Tibial nerve (tissue), 4 donors: Measurements from ENCODE around the gene SART3. TPM values are rescaled to one million over a fixed set of nuclear protein-coding genes. Genes with fewer than 3 reads are reported as not detected.

Source experiments
- DNase-seq, 2 donors: peaks; one replicate each; pipeline ENCODE4 v3.0.0-alpha.2; 2019; ENCODE audit warnings: low spot score in 2 of 2
- H3K27ac ChIP-seq, 4 donors: fragments of 200-600 bp; sonication (generic) in 3 of 4; one replicate each; pipeline ENCODE4 v1.5.1; 2017 to 2019; ENCODE audit warnings: mild to moderate bottlenecking in 1 of 4
- H3K27me3 ChIP-seq, 2 donors: fragments of 200-600 bp; sonication (generic) in 1 of 2; one replicate each; pipeline versions ENCODE4 v1.5.1 to v1.6.0; 2017 to 2019
- H3K36me3 ChIP-seq, 3 donors: fragments of 200-600 bp; sonication (generic); one replicate each; pipeline ENCODE4 v1.5.1; 2018 to 2019
- H3K4me1 ChIP-seq, 4 donors: fragments of 200-600 bp; sonication (generic) in 3 of 4; one replicate each; pipeline ENCODE4 v1.5.1; 2017 to 2019
- H3K4me3 ChIP-seq, 4 donors: fragments of 200-600 bp; sonication (generic) in 3 of 4; one replicate each; pipeline ENCODE4 v1.5.1; 2017 to 2019; ENCODE audit warnings: mild to moderate bottlenecking in 1 of 4, moderate library complexity in 1 of 4
- H3K9me3 ChIP-seq, 4 donors: fragments of 200-600 bp; sonication (generic) in 3 of 4; one replicate each; pipeline ENCODE4 v1.5.1; 2017 to 2019
- CTCF ChIP-seq, 5 experiments: fragments of 200-600 bp in 3 of 5; fragments of 450-650 bp in 2 of 5; sonication (generic) in 3 of 5; IDR thresholded peaks; one replicate each; pipeline ENCODE4 v1.5.1; 2016 to 2019; ENCODE audit warnings: antibody characterized with exemption in 5 of 5, mild to moderate bottlenecking in 3 of 5, moderate library complexity in 2 of 5
- EP300 ChIP-seq, 2 donors: sonication (generic); formaldehyde crosslinking; IDR thresholded peaks; one replicate each; pipeline ENCODE4 v1.6.1; 2017; ENCODE audit warnings: antibody characterized with exemption in 2 of 2, mild to moderate bottlenecking in 1 of 2
- POLR2A ChIP-seq, 2 donors: fragments of 450-650 bp; IDR thresholded peaks; one replicate each; pipeline ENCODE4 v1.6.1; 2017; ENCODE audit warnings: antibody characterized with exemption in 2 of 2, mild to moderate bottlenecking in 2 of 2, moderate library complexity in 2 of 2
- WGBS, 2 donors: methylation state at CpG; one replicate each; pipeline ENCODE4 v1.1.5; 2018; 5-methylcytosine and 5-hydroxymethylcytosine counted together
- total RNA-seq, 4 donors: library from RNA; depleted of rRNA; stranded (reverse); fragments of >200 nt; gene quantifications; one replicate each; pipeline ENCODE4 v1.1.0, GENCODE V29; 2016

SART3 gene
- total RNA-seq, 4 donors from 2014 or later: 51.3 to 70.1 (median 63.4) TPM

GRCh38 chr12:108587826-108588225, 26.9 kb upstream of the SART3 start:
- TF ChIP-seq POLR2A (IDR thresholded peaks at IDR 0.05) (no peak), CTCF (IDR thresholded peaks at IDR 0.05) (no peak), EP300 (IDR thresholded peaks at IDR 0.05) (no peak)
- no peak overlapping the region for H3K4me3 ChIP-seq
- WGBS, 2 donors: 47 to 63% methylated on average over 4 of the region's 4 CpGs
- H3K36me3 ChIP-seq: no peaks in the 10 kb centered on the region
- no peaks in the 10 kb centered on the region for H3K9me3 ChIP-seq
- H3K4me1 ChIP-seq: peaks cover 0 to 21% (median 0%) of the 10 kb centered on the region in 4 donors
- no peaks in the 10 kb centered on the region for H3K27me3 ChIP-seq
- H3K27ac ChIP-seq: no peak overlapping the region
- DNase-seq: no peak

GRCh38 chr12:108586306-108586705, 25.3 kb upstream of the SART3 start:
- Histone ChIP-seq H3K4me1 (peaks cover 0 to 36% (median 5%) of the 10 kb centered on the region in 4 donors), H3K36me3 (no peaks in the 10 kb centered on the region), H3K9me3 (no peaks in the 10 kb centered on the region), H3K27me3 (no peaks in the 10 kb centered on the region), H3K27ac (no peak overlapping the region), H3K4me3 (no peak overlapping the region)
- DNase-seq: no peak
- TF ChIP-seq CTCF (IDR thresholded peaks at IDR 0.05): no peak
- no peak for TF ChIP-seq POLR2A (IDR thresholded peaks at IDR 0.05)
- no peak for TF ChIP-seq EP300 (IDR thresholded peaks at IDR 0.05)
- 89 to 91% methylated on average over 11 of the region's 11 CpGs for WGBS, 2 donors

- Histone ChIP-seq H3K36me3 (no peaks in the 10 kb centered on the region), H3K27me3 (no peaks in the 10 kb centered on the region), H3K4me3 (no peak overlapping the region), H3K4me1 (peaks cover 0 to 40% (median 7%) of the 10 kb centered on the region in 4 donors), H3K27ac (no peak overlapping the region), H3K9me3 (no peaks in the 10 kb centered on the region)
- no peak for DNase-seq
- TF ChIP-seq POLR2A (IDR thresholded peaks at IDR 0.05) (no peak), CTCF (IDR thresholded peaks at IDR 0.05) (no peak), EP300 (IDR thresholded peaks at IDR 0.05) (no peak)
- 39 to 48% methylated on average over 4 of the region's 4 CpGs for WGBS, 2 donors
These were observed 24.9 kb upstream of the SART3 start for GRCh38 chr12:108585864-108586263.

GRCh38 chr12:108584456-108585065, 23.6 kb upstream of the SART3 start:
- H3K9me3 ChIP-seq: no peaks in the 10 kb centered on the region
- no peak for TF ChIP-seq EP300 (IDR thresholded peaks at IDR 0.05)
- no peak for TF ChIP-seq CTCF (IDR thresholded peaks at IDR 0.05)
- no peak for TF ChIP-seq POLR2A (IDR thresholded peaks at IDR 0.05)
- no peak for DNase-seq
- H3K4me3 ChIP-seq: no peak overlapping the region
- H3K27ac ChIP-seq: peak overlapping the region in 1 of 4 donors; percentile 12
- 76 to 86% methylated on average over 3 of the region's 3 CpGs for WGBS, 2 donors
- H3K36me3 ChIP-seq: no peaks in the 10 kb centered on the region
- peaks cover 0 to 44% (median 8%) of the 10 kb centered on the region in 4 donors for H3K4me1 ChIP-seq
- H3K27me3 ChIP-seq: no peaks in the 10 kb centered on the region

GRCh38 chr12:108583991-108584390, 23.0 kb upstream of the SART3 start:
- DNase-seq: no peak
- Histone ChIP-seq H3K4me3 (no peak overlapping the region), H3K27me3 (no peaks in the 10 kb centered on the region), H3K4me1 (peaks cover 0 to 41% (median 10%) of the 10 kb centered on the region in 4 donors), H3K27ac (peak overlapping the region in 2 of 4 donors; percentile 9 to 12), H3K9me3 (no peaks in the 10 kb centered on the region), H3K36me3 (no peaks in the 10 kb centered on the region)
- WGBS, 2 donors: 42 to 63% methylated on average over 6 to 7 of the region's 7 CpGs
- no peak for TF ChIP-seq POLR2A (IDR thresholded peaks at IDR 0.05)
- TF ChIP-seq CTCF (IDR thresholded peaks at IDR 0.05): no peak
- no peak for TF ChIP-seq EP300 (IDR thresholded peaks at IDR 0.05)
